Astrocyte of the cerebellum (primary cell): ENCODE results near the gene CHD6.

ENCODE experiments used
- DNase-seq: peaks from one replicate; pipeline ENCODE4 v3.0.0-alpha.2; 2011; ENCODE audit warnings: low read depth
- H3K4me3 ChIP-seq: 2 replicates; pipeline ENCODE4 v1.5.1; 2011; ENCODE audit warnings: mild to moderate bottlenecking, low read depth, low read length, moderate library complexity
- in situ Hi-C: cut with HindIII; loops from 2 replicates; pipeline ENCODE4 v1.10.0; 2017; ENCODE audit warnings: low sequenced_read_pairs
- TF ChIP-seq, protein P1 (sequence below): IDR thresholded peaks from 2 replicates; pipeline ENCODE4 v1.5.1; 2012; ENCODE audit warnings: low read length, low read depth, moderate library complexity, mild to moderate bottlenecking; ENCODE audit errors: missing control alignments

Gene CHD6

DNA sequence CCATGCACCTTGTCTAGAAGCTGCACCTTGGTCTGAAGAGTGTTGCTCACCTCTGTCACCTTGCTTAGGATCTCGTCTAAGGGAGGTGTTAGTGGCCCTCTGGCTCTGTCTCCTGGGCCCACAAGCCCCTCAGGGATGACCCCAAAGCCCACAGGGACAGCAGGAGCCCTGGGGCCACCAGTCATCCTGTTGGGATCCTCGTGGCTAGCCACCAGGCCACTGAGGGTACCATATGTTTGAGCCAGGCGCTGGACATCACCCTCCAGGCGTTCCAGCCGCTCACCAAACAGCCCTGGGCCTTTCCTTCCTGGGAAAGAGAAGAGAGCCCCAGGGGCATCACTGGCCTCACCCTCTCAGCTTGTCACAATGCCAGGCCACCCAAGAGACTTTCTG is 255.4 kb downstream of the CHD6 start:
- no peak for DNase-seq
- no peak overlapping the region for H3K4me3 ChIP-seq
- TF ChIP-seq, protein P1, sequence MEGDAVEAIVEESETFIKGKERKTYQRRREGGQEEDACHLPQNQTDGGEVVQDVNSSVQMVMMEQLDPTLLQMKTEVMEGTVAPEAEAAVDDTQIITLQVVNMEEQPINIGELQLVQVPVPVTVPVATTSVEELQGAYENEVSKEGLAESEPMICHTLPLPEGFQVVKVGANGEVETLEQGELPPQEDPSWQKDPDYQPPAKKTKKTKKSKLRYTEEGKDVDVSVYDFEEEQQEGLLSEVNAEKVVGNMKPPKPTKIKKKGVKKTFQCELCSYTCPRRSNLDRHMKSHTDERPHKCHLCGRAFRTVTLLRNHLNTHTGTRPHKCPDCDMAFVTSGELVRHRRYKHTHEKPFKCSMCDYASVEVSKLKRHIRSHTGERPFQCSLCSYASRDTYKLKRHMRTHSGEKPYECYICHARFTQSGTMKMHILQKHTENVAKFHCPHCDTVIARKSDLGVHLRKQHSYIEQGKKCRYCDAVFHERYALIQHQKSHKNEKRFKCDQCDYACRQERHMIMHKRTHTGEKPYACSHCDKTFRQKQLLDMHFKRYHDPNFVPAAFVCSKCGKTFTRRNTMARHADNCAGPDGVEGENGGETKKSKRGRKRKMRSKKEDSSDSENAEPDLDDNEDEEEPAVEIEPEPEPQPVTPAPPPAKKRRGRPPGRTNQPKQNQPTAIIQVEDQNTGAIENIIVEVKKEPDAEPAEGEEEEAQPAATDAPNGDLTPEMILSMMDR: no peak
- in situ Hi-C loops: no loop called here

- TF ChIP-seq, protein P1: no peak
- in situ Hi-C loops: no loop called here
- no peak overlapping the region for H3K4me3 ChIP-seq
- DNase-seq: no peak
These were observed 256.1 kb downstream of the CHD6 start for GRCh38 chr20:41361757-41362747.

GRCh38 chr20:41360831-41361756 is 257.1 kb downstream of the CHD6 start:
- in situ Hi-C loops: no loop called here
- DNase-seq: no peak
- TF ChIP-seq, protein P1: no peak
- no peak overlapping the region for H3K4me3 ChIP-seq

GRCh38 chr20:41359541-41360011 is 258.6 kb downstream of the CHD6 start:
- no peak for DNase-seq
- H3K4me3 ChIP-seq: no peak overlapping the region
- TF ChIP-seq, protein P1: no peak
- in situ Hi-C loops: no loop called here

- in situ Hi-C loops: no loop called here
- DNase-seq: no peak
These were observed 259.5 kb downstream of the CHD6 start for GRCh38 chr20:41358717-41359116.

GRCh38 chr20:41358230-41358629 is 259.9 kb downstream of the CHD6 start:
- no peak for DNase-seq
- TF ChIP-seq, protein P1: no peak
- in situ Hi-C loops: no loop called here
- H3K4me3 ChIP-seq: no peak overlapping the region

More at GRCh38 chr20:41358717-41359116, 259.5 kb downstream of the CHD6 start:
- TF ChIP-seq, protein P1: no peak
- no peak overlapping the region for H3K4me3 ChIP-seq
